Neural cell (in vitro differentiated cells): ENCODE results near the gene GSN. TPM values are rescaled to one million over a fixed set of nuclear protein-coding genes. Genes with fewer than 3 reads are reported as not detected.

Experiments
- H2AFZ ChIP-seq: fragments of 200-600, 300-800 bp; sonication (generic), shearing (Covaris generic); 2 replicates; pipeline ENCODE4 v1.6.0; 2014; ENCODE audit warnings: low read depth, mild to moderate bottlenecking, antibody characterized with exemption, low read length, moderate library complexity
- H3F3A ChIP-seq: fragments of 200-600 bp; shearing (Covaris generic); 2 replicates; pipeline ENCODE4 v1.6.1; 2016; ENCODE audit warnings: mild to moderate bottlenecking, moderate library complexity, mixed read lengths, antibody characterized with exemption, low read length; ENCODE audit not compliant: insufficient read depth, poor library complexity, severe bottlenecking
- H3K27ac ChIP-seq: fragments of 200-600, 300-800 bp; sonication (generic), shearing (Covaris generic); 2 replicates; pipeline ENCODE4 v1.5.1; 2014; ENCODE audit warnings: mild to moderate bottlenecking, low read length, moderate library complexity
- H3K27me3 ChIP-seq: fragments of 300-800, 200-600 bp; sonication (generic), shearing (Covaris generic); 2 replicates; pipeline ENCODE4 v1.6.0; 2014; ENCODE audit warnings: mild to moderate bottlenecking, low read depth, low read length, moderate library complexity; ENCODE audit not compliant: insufficient read depth
- H3K36me3 ChIP-seq: fragments of 300-800, 200-600 bp; sonication (generic), shearing (Covaris generic); 2 replicates; pipeline ENCODE4 v1.5.1; 2014; ENCODE audit warnings: mild to moderate bottlenecking, antibody characterized with exemption, low read length, moderate library complexity; ENCODE audit not compliant: insufficient read depth
- H3K4me2 ChIP-seq: fragments of 300-800, 200-600 bp; sonication (generic), shearing (Covaris generic); 2 replicates; pipeline ENCODE4 v1.6.0; 2014; ENCODE audit warnings: mild to moderate bottlenecking, low read length
- H3K4me3 ChIP-seq: fragments of 300-800, 200-600 bp; sonication (generic), shearing (Covaris generic); 2 replicates; pipeline ENCODE4 v1.5.1; 2014; ENCODE audit warnings: mild to moderate bottlenecking, low read length, moderate library complexity
- H3K79me2 ChIP-seq: fragments of 200-600 bp; shearing (Covaris generic); replicated peaks from 2 replicates; pipeline ENCODE4 v1.6.0; 2014; ENCODE audit warnings: mild to moderate bottlenecking, low read length, moderate library complexity; ENCODE audit not compliant: insufficient read depth
- H3K9ac ChIP-seq: fragments of 300-800, 200-600 bp; sonication (generic), shearing (Covaris generic); 2 replicates; pipeline ENCODE4 v1.6.1; 2016; ENCODE audit warnings: mild to moderate bottlenecking, low read length, mixed read lengths
- H3K9me2 ChIP-seq: fragments of 200-600 bp; shearing (Covaris generic); 2 replicates; pipeline ENCODE4 v1.6.1; 2016; ENCODE audit warnings: mild to moderate bottlenecking, low read length, mixed read lengths; ENCODE audit not compliant: insufficient read depth
- H3K9me3 ChIP-seq: fragments of 200-600, 300-800 bp; sonication (generic), shearing (Covaris generic); 2 replicates; pipeline ENCODE4 v1.6.1; 2016; ENCODE audit warnings: mild to moderate bottlenecking, mixed run types, low read length, moderate library complexity, mixed read lengths
- H4K20me1 ChIP-seq: fragments of 200-600 bp; shearing (Covaris generic); 2 replicates; pipeline ENCODE4 v1.6.1; 2016; ENCODE audit warnings: mild to moderate bottlenecking, mixed run types; ENCODE audit not compliant: insufficient read depth
- EZH2 ChIP-seq: fragments of 200-600, 300-800 bp; shearing (Covaris generic), sonication (generic); IDR thresholded peaks from 2 replicates; pipeline ENCODE4 v1.6.1; 2014; ENCODE audit warnings: antibody characterized with exemption, low read length, borderline replicate concordance, mild to moderate bottlenecking; ENCODE audit not compliant: insufficient read depth, poor library complexity, severe bottlenecking
- POLR2AphosphoS5 ChIP-seq: IDR thresholded peaks from 2 replicates; pipeline ENCODE4 v1.6.1; 2012
- RAD21 ChIP-seq: fragments of 450-650 bp; conservative IDR thresholded peaks from 2 replicates; pipeline ENCODE4 v1.6.1; 2014; ENCODE audit warnings: antibody characterized with exemption, mild to moderate bottlenecking, moderate library complexity
- SMC3 ChIP-seq: fragments of 450-650 bp; conservative IDR thresholded peaks from 2 replicates; pipeline ENCODE4 v1.6.1; 2014; ENCODE audit warnings: antibody characterized with exemption, mild to moderate bottlenecking, moderate library complexity; ENCODE audit not compliant: poor library complexity
- polyA plus RNA-seq: library from polyadenylated mRNA; depleted of rRNA; stranded (reverse); fragments of >200 nt; gene quantifications from 2 replicates; pipeline ENCODE4 v1.2.3, GENCODE V29; 2014
- TF ChIP-seq, protein P1 (sequence below): IDR thresholded peaks from 2 replicates; pipeline ENCODE4 v1.6.1; 2012; ENCODE audit warnings: borderline replicate concordance
- TF ChIP-seq, protein P2 (sequence below): fragments of 450-650 bp; IDR thresholded peaks from 2 replicates; pipeline ENCODE4 v1.5.1; 2014; ENCODE audit warnings: antibody characterized with exemption, mild to moderate bottlenecking, moderate library complexity; ENCODE audit not compliant: poor library complexity, severe bottlenecking

Gene GSN
- polyA plus RNA-seq, 1 donor from 2014 or later: 2.4 TPM

DNA sequence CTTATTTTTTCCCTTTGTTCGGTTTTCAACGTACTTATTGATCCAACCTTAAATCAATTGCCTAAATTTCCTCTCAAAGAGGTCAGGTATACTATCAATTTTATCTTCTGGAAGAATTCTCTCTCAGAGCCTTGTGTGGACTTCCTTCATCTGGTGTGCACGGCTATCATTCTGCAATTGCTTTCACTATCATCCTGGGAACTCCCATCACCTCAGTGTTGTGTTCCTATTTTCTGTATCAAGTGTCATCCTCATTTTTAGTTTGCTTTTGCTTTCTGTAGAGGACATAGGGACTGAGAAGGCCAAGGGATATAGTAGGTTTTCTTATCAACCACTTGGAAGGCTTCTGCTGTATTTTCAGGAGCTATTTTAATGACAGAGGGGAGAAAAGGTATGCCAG is 90.8 kb downstream of the GSN start:
- H4K20me1 ChIP-seq: no peaks in the 10 kb centered on the region
- H3K4me2 ChIP-seq: no peak overlapping the region
- H3K36me3 ChIP-seq: no peaks in the 10 kb centered on the region
- no peaks in the 10 kb centered on the region for H3F3A ChIP-seq
- no peak overlapping the region for H3K9ac ChIP-seq
- no peaks in the 10 kb centered on the region for H3K27me3 ChIP-seq
- H3K9me3 ChIP-seq: no peaks in the 10 kb centered on the region
- H3K27ac ChIP-seq: no peak overlapping the region
- no peaks in the 10 kb centered on the region for H3K79me2 ChIP-seq
- H2AFZ ChIP-seq: no peak overlapping the region
- no peaks in the 10 kb centered on the region for H3K9me2 ChIP-seq
- TF ChIP-seq SMC3: no peak
- no peak for TF ChIP-seq POLR2AphosphoS5
- TF ChIP-seq, protein P1, sequence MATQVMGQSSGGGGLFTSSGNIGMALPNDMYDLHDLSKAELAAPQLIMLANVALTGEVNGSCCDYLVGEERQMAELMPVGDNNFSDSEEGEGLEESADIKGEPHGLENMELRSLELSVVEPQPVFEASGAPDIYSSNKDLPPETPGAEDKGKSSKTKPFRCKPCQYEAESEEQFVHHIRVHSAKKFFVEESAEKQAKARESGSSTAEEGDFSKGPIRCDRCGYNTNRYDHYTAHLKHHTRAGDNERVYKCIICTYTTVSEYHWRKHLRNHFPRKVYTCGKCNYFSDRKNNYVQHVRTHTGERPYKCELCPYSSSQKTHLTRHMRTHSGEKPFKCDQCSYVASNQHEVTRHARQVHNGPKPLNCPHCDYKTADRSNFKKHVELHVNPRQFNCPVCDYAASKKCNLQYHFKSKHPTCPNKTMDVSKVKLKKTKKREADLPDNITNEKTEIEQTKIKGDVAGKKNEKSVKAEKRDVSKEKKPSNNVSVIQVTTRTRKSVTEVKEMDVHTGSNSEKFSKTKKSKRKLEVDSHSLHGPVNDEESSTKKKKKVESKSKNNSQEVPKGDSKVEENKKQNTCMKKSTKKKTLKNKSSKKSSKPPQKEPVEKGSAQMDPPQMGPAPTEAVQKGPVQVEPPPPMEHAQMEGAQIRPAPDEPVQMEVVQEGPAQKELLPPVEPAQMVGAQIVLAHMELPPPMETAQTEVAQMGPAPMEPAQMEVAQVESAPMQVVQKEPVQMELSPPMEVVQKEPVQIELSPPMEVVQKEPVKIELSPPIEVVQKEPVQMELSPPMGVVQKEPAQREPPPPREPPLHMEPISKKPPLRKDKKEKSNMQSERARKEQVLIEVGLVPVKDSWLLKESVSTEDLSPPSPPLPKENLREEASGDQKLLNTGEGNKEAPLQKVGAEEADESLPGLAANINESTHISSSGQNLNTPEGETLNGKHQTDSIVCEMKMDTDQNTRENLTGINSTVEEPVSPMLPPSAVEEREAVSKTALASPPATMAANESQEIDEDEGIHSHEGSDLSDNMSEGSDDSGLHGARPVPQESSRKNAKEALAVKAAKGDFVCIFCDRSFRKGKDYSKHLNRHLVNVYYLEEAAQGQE: no peak
- no peak for TF ChIP-seq EZH2
- TF ChIP-seq, protein P2, sequence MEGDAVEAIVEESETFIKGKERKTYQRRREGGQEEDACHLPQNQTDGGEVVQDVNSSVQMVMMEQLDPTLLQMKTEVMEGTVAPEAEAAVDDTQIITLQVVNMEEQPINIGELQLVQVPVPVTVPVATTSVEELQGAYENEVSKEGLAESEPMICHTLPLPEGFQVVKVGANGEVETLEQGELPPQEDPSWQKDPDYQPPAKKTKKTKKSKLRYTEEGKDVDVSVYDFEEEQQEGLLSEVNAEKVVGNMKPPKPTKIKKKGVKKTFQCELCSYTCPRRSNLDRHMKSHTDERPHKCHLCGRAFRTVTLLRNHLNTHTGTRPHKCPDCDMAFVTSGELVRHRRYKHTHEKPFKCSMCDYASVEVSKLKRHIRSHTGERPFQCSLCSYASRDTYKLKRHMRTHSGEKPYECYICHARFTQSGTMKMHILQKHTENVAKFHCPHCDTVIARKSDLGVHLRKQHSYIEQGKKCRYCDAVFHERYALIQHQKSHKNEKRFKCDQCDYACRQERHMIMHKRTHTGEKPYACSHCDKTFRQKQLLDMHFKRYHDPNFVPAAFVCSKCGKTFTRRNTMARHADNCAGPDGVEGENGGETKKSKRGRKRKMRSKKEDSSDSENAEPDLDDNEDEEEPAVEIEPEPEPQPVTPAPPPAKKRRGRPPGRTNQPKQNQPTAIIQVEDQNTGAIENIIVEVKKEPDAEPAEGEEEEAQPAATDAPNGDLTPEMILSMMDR: no peak
- TF ChIP-seq RAD21: no peak
- H3K4me3 ChIP-seq: no peak overlapping the region

DNA sequence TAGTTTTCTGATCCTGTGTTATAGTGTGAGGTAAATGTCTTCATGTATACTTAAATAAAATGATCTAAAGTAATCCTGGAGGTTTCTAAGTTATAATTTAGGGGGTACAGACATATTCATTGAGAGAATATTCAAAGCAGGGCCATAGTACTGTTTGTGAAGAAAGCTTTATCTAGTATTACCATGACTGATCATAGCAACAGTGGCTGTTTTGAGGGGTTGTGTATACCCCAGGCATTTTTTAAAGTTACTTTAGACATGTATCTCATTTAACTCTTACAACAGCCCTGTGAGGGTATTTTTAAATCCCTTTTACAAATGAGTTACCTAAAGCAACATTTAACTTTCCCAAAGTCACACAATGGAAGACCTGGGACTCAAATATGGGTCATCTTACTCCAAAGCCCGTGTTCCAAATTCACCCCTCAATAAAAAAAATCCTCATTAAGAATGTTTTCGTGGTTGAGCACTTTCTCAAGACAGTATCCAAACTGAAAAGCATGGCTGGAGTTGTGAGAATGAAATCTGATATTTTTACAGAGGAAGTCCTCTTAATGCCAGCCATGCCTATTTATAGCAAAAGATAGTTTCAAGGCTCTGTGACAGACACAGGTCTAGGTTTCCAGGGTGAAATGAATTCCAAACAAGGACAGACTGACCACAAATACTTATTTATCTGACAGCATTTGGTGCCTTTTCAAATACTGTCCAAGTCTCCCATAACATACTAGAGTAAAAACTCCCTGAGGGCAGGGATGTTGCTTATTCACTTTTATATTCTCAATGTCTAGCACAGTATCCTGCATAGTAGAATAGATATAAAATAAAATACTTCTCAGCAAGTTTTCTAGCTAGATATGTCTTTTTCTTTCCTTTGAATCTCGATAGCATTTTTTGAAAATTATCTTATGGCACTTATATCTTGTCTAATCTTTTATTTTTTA is 91.7 kb downstream of the GSN start:
- Histone ChIP-seq H3K27ac (no peak overlapping the region), H3K4me3 (no peak overlapping the region), H3F3A (no peaks in the 10 kb centered on the region), H4K20me1 (no peaks in the 10 kb centered on the region), H3K9ac (no peak overlapping the region), H3K4me2 (no peak overlapping the region), H3K9me2 (no peaks in the 10 kb centered on the region), H3K27me3 (no peaks in the 10 kb centered on the region), H3K36me3 (no peaks in the 10 kb centered on the region), H3K79me2 (no peaks in the 10 kb centered on the region), H2AFZ (no peak overlapping the region), H3K9me3 (no peaks in the 10 kb centered on the region)
- no peak for TF ChIP-seq EZH2
- TF ChIP-seq, protein P1: no peak
- TF ChIP-seq, protein P2: no peak
